NCI-H446 (cell line): Measurements from ENCODE around the gene PANX1.

ENCODE experiments used
- DNase-seq, 2 experiments: peaks; one replicate each; lab custom pipeline; 2025; lab: John Stamatoyannopoulos, UW

Gene PANX1

GRCh38 chr11:94185416-94186084 lies 56.9 kb downstream of the PANX1 start:
- DNase-seq: no peak

GRCh38 chr11:94186342-94187203 lies 57.9 kb downstream of the PANX1 start:
- no peak for DNase-seq

- peak; percentile 69 to 90 for DNase-seq
Observed at GRCh38 chr11:94193288-94193687, 64.6 kb downstream of the PANX1 start.

- DNase-seq: peak in 1 of 2 experiments; percentile 23
Observed at GRCh38 chr11:94194712-94195111, 66.1 kb downstream of the PANX1 start.

GRCh38 chr11:94196363-94196762 lies 67.7 kb downstream of the PANX1 start:
- DNase-seq: no peak

- DNase-seq: no peak
Observed at GRCh38 chr11:94198718-94199117, 70.1 kb downstream of the PANX1 start.

- peak in 1 of 2 experiments; percentile 20 for DNase-seq
Observed at GRCh38 chr11:94199136-94200130, 70.8 kb downstream of the PANX1 start.

GRCh38 chr11:94201004-94201465 lies 72.4 kb downstream of the PANX1 start:
- no peak for DNase-seq

- no peak for DNase-seq
Observed at GRCh38 chr11:94203070-94203469, 74.4 kb downstream of the PANX1 start.

GRCh38 chr11:94211261-94211830 lies 82.7 kb downstream of the PANX1 start:
- no peak for DNase-seq

GRCh38 chr11:94212898-94213297 lies 84.3 kb downstream of the PANX1 start:
- DNase-seq: no peak

GRCh38 chr11:94217705-94218104 lies 89.1 kb downstream of the PANX1 start:
- no peak for DNase-seq

GRCh38 chr11:94218372-94218771 lies 89.7 kb downstream of the PANX1 start:
- no peak for DNase-seq

GRCh38 chr11:94219771-94220170 lies 91.1 kb downstream of the PANX1 start:
- DNase-seq: no peak

- DNase-seq: no peak
Observed at GRCh38 chr11:94224078-94224477, 95.4 kb downstream of the PANX1 start.
